BE2C (cell line): Measurements from ENCODE around the gene MAS1.

ENCODE experiments used
- DNase-seq: peaks from one replicate; pipeline ENCODE4 v3.0.0-alpha.2; 2020
- H3K27me3 ChIP-seq: fragments of 250-450 bp; sonication (Bioruptor Pico); 2 replicates; pipeline ENCODE4 v1.5.1; 2020; ENCODE audit warnings: mild to moderate bottlenecking
- H3K36me3 ChIP-seq: fragments of 250-450 bp; sonication (Bioruptor Pico); 2 replicates; pipeline ENCODE4 v1.5.1; 2020; ENCODE audit warnings: mild to moderate bottlenecking
- H3K4me1 ChIP-seq: fragments of 250-450 bp; sonication (Bioruptor Pico); 2 replicates; pipeline ENCODE4 v1.5.1; 2020
- H3K4me3 ChIP-seq: 2 replicates; pipeline ENCODE4 v1.5.1; 2011; ENCODE audit warnings: low read depth, low read length
- H3K9me3 ChIP-seq: fragments of 250-450 bp; sonication (Bioruptor Pico); 2 replicates; pipeline ENCODE4 v1.5.1; 2020
- CTCF ChIP-seq: IDR thresholded peaks from 2 replicates; pipeline ENCODE4 v1.5.1; 2012; ENCODE audit warnings: mild to moderate bottlenecking, low read depth, low read length

MAS1 gene

GRCh38 chr6:159877256-159877808 is 13.5 kb upstream of the MAS1 start:
- no peak for DNase-seq
- no peaks in the 10 kb centered on the region for H3K27me3 ChIP-seq

GRCh38 chr6:159878341-159878740 is 12.4 kb upstream of the MAS1 start:
- H3K27me3 ChIP-seq, result no peaks in the 10 kb centered on the region
- H3K9me3 ChIP-seq, result no peaks in the 10 kb centered on the region
- no peak for TF ChIP-seq CTCF
- H3K4me3 ChIP-seq, result no peak overlapping the region
- no peaks in the 10 kb centered on the region for H3K36me3 ChIP-seq
- H3K4me1 ChIP-seq, result no peaks in the 10 kb centered on the region
- no peak for DNase-seq

More at GRCh38 chr6:159877256-159877808, 13.5 kb upstream of the MAS1 start:
- no peaks in the 10 kb centered on the region for H3K4me1 ChIP-seq
- no peaks in the 10 kb centered on the region for H3K36me3 ChIP-seq
- TF ChIP-seq CTCF, result no peak
- no peak overlapping the region for H3K4me3 ChIP-seq
- H3K9me3 ChIP-seq, result no peaks in the 10 kb centered on the region

GRCh38 chr6:159879856-159880255 is 10.9 kb upstream of the MAS1 start:
- Histone ChIP-seq H3K4me1 (no peaks in the 10 kb centered on the region), H3K36me3 (no peaks in the 10 kb centered on the region), H3K9me3 (no peaks in the 10 kb centered on the region), H3K27me3 (no peaks in the 10 kb centered on the region), H3K4me3 (no peak overlapping the region)
- no peak for TF ChIP-seq CTCF
- DNase-seq, result no peak

GRCh38 chr6:159880412-159880975 is 10.3 kb upstream of the MAS1 start:
- no peak for DNase-seq
- no peak for TF ChIP-seq CTCF
- Histone ChIP-seq H3K4me1 (no peaks in the 10 kb centered on the region), H3K36me3 (no peaks in the 10 kb centered on the region), H3K4me3 (no peak overlapping the region), H3K27me3 (no peaks in the 10 kb centered on the region; the same call in 1 of the 2 replicates), H3K9me3 (no peaks in the 10 kb centered on the region)

GRCh38 chr6:159884720-159885119 is 6.1 kb upstream of the MAS1 start:
- Histone ChIP-seq H3K4me3 (no peak overlapping the region), H3K27me3 (peaks cover 32% of the 10 kb centered on the region), H3K36me3 (no peaks in the 10 kb centered on the region), H3K9me3 (no peaks in the 10 kb centered on the region), H3K4me1 (no peaks in the 10 kb centered on the region)
- DNase-seq, result no peak
- no peak for TF ChIP-seq CTCF

- no peak for DNase-seq
- Histone ChIP-seq H3K36me3 (no peaks in the 10 kb centered on the region), H3K27me3 (peaks cover 48% of the 10 kb centered on the region), H3K4me1 (no peaks in the 10 kb centered on the region), H3K9me3 (no peaks in the 10 kb centered on the region), H3K4me3 (no peak overlapping the region)
- no peak for TF ChIP-seq CTCF
These were observed 4.5 kb upstream of the MAS1 start for GRCh38 chr6:159886270-159886669.
